Measurements from ENCODE around the gene SPATA20. TPM values are rescaled to one million over a fixed set of nuclear protein-coding genes. Genes with fewer than 3 reads are reported as not detected.

The SPATA20 gene
- polyA plus RNA-seq, 2 of the 4 experiments (the other 2 are of a cell fraction), result 34.4 to 110 TPM

DNA sequence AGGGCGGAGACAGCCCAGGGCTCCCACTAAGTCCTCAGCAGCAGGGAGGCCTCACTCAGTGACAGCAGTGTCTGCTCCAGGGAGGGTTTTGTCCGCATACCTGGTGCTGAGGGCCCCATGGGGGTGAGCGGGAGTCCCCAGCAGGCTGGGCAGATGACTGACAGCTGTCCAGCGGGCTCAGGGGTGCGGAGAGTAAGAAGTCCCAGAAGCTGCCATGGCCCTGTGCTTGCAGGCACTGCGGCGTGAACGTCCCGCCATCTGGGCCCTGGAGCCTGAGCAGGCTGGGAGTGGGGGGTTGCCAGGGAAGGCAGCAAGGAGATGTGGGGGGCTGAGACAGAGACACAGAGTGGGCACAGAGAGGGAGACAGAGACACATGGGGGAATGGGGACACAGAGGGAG is 33.7 kb downstream of the SPATA20 start:
- no peak overlapping the region for H3K27ac ChIP-seq
- no peak for FAIRE-seq
- TF ChIP-seq ESRRA (IDR thresholded peaks at IDR 0.05; ENCODE audit: borderline replicate concordance, low read length), result no peak
- TF ChIP-seq, protein P1, sequence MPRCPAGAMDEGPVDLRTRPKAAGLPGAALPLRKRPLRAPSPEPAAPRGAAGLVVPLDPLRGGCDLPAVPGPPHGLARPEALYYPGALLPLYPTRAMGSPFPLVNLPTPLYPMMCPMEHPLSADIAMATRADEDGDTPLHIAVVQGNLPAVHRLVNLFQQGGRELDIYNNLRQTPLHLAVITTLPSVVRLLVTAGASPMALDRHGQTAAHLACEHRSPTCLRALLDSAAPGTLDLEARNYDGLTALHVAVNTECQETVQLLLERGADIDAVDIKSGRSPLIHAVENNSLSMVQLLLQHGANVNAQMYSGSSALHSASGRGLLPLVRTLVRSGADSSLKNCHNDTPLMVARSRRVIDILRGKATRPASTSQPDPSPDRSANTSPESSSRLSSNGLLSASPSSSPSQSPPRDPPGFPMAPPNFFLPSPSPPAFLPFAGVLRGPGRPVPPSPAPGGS (IDR thresholded peaks at IDR 0.05), result no peak
- no peak for TF ChIP-seq MYC (IDR thresholded peaks at IDR 0.05; ENCODE audit: borderline replicate concordance, low read length)
- TF ChIP-seq, protein P2, sequence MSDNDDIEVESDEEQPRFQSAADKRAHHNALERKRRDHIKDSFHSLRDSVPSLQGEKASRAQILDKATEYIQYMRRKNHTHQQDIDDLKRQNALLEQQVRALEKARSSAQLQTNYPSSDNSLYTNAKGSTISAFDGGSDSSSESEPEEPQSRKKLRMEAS (IDR thresholded peaks at IDR 0.05), result no peak
- TF ChIP-seq RNF2 (IDR thresholded peaks at IDR 0.05; ENCODE audit: borderline replicate concordance, low read depth), result no peak
- TF ChIP-seq TFCP2L1 (CRISPR knock-in tag; IDR thresholded peaks at IDR 0.05), result no peak
- no peak for TF ChIP-seq ZSCAN20 (CRISPR knock-in tag; IDR thresholded peaks at IDR 0.05)
- no peak for TF ChIP-seq RCOR1 (IDR thresholded peaks at IDR 0.05; ENCODE audit: low read depth, low read length)
- no peak for TF ChIP-seq CHD2 (IDR thresholded peaks at IDR 0.05; ENCODE audit: low read length, partially characterized antibody)
- no peak for TF ChIP-seq EHF (CRISPR knock-in tag; IDR thresholded peaks at IDR 0.05)
- TF ChIP-seq CEBPB (IDR thresholded peaks at IDR 0.05), result no peak
- no peak for TF ChIP-seq CBX8 (IDR thresholded peaks at IDR 0.05)
- no peak for TF ChIP-seq FOSB (CRISPR knock-in tag; IDR thresholded peaks at IDR 0.05)
- no peak for TF ChIP-seq NPAS2 (CRISPR knock-in tag; IDR thresholded peaks at IDR 0.05; ENCODE audit: borderline replicate concordance)
- no peak for TF ChIP-seq POLR2AphosphoS2 (conservative IDR thresholded peaks at IDR 0.05; ENCODE audit: low read length)
- no peak for TF ChIP-seq RARB (CRISPR knock-in tag; IDR thresholded peaks at IDR 0.05)
- no peak overlapping the region for H3K4me2 ChIP-seq
- ATAC-seq, result no peak
- 95% methylated on average over 9 of the region's 9 CpGs for WGBS (ENCODE audit: missing lambda C conversion rate)
- ChIA-PET CTCF (interaction anchor here (0.6 to 2.9 kb wide), 2 partner anchors 30 to 34 kb away, joined by 3 to 8 read pairs; no protein-coding TSS in a partner anchor), POLR2A (no interaction called here)
- H3K4me1 ChIP-seq, result no peaks in the 10 kb centered on the region
- H3K9me3 ChIP-seq, result no peaks in the 10 kb centered on the region
- no peak for DNase-seq (ENCODE audit: low read depth in 1 of 2, low spot score in 1 of 2)
- no peak overlapping the region for H3K4me3 ChIP-seq

DNA sequence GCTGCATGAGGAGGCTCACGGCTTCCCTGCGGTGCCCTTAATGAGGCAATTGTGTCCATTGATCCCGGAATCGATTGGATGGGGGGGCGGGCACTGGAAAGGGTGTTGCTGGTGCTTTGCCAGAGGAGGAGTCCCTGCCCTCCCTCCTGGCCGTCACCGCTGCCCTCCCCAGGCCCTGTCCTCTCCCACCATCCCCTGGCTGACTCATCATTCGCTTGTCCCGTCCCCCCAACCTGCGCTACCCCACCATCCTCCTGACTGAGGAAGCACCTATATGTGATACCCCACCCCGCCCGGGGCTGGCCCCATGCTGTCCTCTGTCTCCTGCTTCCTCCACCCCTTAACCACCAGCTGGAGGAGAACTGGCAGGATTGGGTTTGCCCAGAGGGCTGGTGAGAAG is 34.3 kb downstream of the SPATA20 start:
- ChIA-PET POLR2A (no interaction called here), CTCF (interaction anchor here (2.9 kb wide), 1 partner anchor 30 kb away, joined by 8 read pairs; no protein-coding TSS in a partner anchor)
- DNase-seq (ENCODE audit: low read depth in 1 of 2, low spot score in 1 of 2) (no peak), ATAC-seq (no peak), FAIRE-seq (no peak)
- WGBS (ENCODE audit: missing lambda C conversion rate), result 95% methylated on average over 10 of the region's 12 CpGs
- no peak overlapping the region for H3K27ac ChIP-seq
- no peaks in the 10 kb centered on the region for H3K4me1 ChIP-seq
- no peak overlapping the region for H3K4me3 ChIP-seq
- H3K9me3 ChIP-seq, result no peaks in the 10 kb centered on the region
- H3K4me2 ChIP-seq, result no peak overlapping the region
- TF ChIP-seq TFCP2L1 (CRISPR knock-in tag; IDR thresholded peaks at IDR 0.05) (no peak), JUN (IDR thresholded peaks at IDR 0.05) (no peak), RFX5 (IDR thresholded peaks at IDR 0.05) (no peak), ZNF302 (CRISPR knock-in tag; IDR thresholded peaks at IDR 0.05) (no peak), FOSL2 (IDR thresholded peaks at IDR 0.05) (no peak), FOSL2 (CRISPR knock-in tag; IDR thresholded peaks at IDR 0.05) (no peak), FOXS1 (CRISPR knock-in tag; IDR thresholded peaks at IDR 0.05) (no peak), RARB (CRISPR knock-in tag; IDR thresholded peaks at IDR 0.05) (no peak), MAFK (IDR thresholded peaks at IDR 0.05; ENCODE audit: partially characterized antibody) (no peak), POLR2A (IDR thresholded peaks at IDR 0.05; ENCODE audit: low read length) (no peak), NPAS2 (CRISPR knock-in tag; IDR thresholded peaks at IDR 0.05; ENCODE audit: borderline replicate concordance) (no peak)
- TF ChIP-seq, protein P3, sequence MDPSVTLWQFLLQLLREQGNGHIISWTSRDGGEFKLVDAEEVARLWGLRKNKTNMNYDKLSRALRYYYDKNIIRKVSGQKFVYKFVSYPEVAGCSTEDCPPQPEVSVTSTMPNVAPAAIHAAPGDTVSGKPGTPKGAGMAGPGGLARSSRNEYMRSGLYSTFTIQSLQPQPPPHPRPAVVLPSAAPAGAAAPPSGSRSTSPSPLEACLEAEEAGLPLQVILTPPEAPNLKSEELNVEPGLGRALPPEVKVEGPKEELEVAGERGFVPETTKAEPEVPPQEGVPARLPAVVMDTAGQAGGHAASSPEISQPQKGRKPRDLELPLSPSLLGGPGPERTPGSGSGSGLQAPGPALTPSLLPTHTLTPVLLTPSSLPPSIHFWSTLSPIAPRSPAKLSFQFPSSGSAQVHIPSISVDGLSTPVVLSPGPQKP (IDR thresholded peaks at IDR 0.05; ENCODE audit: low read depth, low read length), result no peak
- TF ChIP-seq, protein P4, sequence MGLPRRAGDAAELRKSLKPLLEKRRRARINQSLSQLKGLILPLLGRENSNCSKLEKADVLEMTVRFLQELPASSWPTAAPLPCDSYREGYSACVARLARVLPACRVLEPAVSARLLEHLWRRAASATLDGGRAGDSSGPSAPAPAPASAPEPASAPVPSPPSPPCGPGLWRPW (IDR thresholded peaks at IDR 0.05), result no peak
- TF ChIP-seq, protein P5, sequence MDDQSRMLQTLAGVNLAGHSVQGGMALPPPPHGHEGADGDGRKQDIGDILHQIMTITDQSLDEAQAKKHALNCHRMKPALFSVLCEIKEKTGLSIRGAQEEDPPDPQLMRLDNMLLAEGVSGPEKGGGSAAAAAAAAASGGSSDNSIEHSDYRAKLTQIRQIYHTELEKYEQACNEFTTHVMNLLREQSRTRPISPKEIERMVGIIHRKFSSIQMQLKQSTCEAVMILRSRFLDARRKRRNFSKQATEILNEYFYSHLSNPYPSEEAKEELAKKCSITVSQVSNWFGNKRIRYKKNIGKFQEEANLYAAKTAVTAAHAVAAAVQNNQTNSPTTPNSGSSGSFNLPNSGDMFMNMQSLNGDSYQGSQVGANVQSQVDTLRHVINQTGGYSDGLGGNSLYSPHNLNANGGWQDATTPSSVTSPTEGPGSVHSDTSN (IDR thresholded peaks at IDR 0.05), result no peak

Measured in A549 (cell line).